Right kidney (tissue), 1 donor: ENCODE results near the gene MFSD2B.

Experiments
- DNase-seq: peaks from one replicate; pipeline ENCODE4 v3.0.0-alpha.2; 2016

Gene MFSD2B

GRCh38 chr2:24050041-24050979 lies 40.4 kb downstream of the MFSD2B start:
- peak; percentile 74 for DNase-seq

DNA sequence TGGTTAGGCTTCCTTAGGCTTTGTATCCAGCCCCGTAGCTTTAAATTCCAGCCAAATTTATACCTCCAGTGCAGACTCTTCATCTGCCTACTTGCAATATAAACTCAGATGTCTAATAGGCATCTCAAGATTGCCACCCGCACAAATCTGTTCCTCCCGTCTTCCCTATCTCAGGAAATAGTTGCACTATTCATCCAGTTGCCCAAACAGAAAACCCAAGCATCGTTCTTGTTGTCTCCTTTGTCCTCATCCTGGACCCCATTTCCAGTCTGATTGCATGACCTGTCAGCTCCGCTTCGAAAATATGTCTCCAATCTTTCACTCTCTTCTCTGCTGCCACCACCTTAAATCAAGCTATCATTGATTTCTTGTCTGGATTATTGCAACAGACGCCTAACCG lies 41.9 kb downstream of the MFSD2B start:
- no peak for DNase-seq

DNA sequence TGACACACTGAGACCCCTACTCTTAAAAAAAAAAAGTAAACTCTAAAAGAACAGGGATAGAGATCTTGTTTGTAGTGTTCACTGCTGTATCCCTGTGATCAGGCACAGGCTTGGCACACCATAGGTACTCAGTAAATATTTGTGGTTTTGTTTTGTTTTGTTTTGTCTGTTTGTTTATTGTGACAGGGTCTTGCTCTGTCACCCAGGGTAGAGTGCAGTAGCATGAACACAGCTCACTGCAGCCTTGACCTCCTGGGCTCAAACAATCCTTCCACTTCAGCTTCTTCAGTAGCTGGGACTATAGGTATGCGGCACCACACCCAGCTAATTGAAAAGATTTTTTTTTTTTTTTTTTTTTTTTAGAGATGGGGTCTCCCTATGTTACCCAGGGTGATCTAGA lies 43.1 kb downstream of the MFSD2B start:
- DNase-seq, result no peak

GRCh38 chr2:24054366-24055010 lies 44.6 kb downstream of the MFSD2B start:
- no peak for DNase-seq

DNA sequence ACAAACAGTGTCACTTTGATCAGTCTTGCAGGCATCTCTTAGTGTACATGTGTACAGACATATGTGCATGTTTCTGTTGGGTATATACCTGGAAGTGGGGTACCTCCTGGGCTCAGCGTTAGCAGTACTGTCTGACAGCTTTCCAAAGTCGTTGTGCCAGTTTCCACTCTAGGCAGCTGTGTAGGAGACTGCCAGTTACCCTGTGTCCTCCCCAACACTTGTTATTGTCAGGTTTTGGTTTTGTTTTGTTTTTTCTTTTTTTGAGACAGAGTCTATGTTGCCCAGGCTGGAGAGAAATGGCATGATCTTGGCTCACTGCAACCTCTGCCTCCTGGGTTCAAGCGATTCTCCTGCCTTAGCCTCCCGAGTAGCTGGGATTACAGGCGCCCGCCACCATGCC lies 45.9 kb downstream of the MFSD2B start:
- no peak for DNase-seq

DNA sequence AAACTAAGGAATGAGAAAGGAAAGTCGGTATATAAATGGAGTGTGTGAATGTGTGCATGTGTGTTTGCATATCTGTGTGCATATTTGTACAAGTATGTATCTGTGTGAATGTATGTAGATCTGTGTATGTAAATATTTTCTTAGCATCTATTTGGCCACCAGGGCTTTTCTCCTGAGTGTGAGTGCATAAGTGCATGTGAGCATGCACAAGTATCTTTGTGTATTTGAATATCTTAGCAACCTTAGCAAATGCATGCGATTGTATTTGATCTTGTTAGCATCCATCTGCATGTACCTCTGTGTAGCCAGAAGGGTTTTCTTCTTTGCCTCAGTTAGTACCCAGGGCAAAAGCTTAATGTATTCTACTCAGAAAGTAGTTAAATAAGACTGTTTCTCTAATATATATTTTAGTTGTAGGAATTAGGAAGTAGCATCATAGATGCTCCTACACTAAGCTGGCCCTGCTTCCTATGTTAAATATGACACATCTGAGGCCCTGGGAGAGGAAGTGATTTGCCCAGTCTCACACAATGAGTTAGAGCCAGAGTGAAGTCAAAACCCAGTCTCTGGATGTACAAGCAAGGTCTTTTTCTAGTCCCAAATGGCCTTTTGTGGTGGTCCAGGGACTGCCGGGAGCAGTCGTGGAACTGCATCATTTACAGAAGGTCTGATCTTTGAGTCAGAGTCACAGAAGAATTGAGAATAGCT lies 48.8 kb downstream of the MFSD2B start:
- no peak for DNase-seq

- DNase-seq, result no peak
Measured at GRCh38 chr2:24065341-24065740, 55.5 kb downstream of the MFSD2B start.

DNA sequence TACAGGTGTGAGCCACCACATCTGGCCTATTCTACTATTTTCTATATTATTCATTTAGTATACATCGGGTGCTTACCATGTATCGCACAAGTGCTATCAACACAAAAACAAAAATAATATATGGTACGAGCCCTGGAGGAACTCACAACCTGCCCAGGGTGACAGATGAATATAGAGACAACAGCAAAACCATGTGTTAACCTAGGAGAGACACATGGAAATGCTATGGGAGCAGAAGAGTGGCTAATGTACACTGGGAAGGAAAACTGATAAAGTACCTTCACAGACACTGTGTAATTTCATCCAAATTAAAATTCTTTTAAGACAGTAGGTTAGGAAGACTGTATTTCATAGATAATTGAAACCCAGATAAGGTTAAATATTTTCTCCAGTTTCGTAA lies 62.4 kb downstream of the MFSD2B start:
- no peak for DNase-seq

GRCh38 chr2:24073816-24074215 lies 63.9 kb downstream of the MFSD2B start:
- DNase-seq, result no peak

DNA sequence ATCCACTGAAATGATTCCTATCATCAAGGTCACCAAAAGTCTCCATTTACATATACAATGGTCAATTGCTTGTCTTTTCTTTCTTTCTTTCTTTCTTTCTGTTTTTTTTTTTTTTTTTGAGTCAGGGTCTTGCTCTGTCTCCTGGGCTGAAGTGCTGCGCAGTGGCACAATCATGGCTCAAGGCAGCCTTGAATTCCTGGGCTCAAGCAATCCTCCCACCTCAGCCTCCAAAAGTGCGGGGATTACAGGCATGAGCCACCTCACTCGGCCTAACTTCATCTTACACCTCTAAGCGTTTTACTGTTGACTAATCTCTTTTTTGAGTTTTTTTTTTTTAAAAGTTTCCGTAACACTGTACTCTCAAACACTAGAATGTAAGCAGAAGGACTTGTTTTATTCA lies 65.4 kb downstream of the MFSD2B start:
- DNase-seq, result no peak
